CD4-positive, alpha-beta T cell (primary cell): ENCODE results near the gene ORMDL2. TPM values are rescaled to one million over a fixed set of nuclear protein-coding genes. Genes with fewer than 3 reads are reported as not detected.

Experiments
- ATAC-seq: fragments of 200-7000 bp; cut with Tn5 transposase; one replicate; pipeline ENCODE4 v1.10.0; 2022; ENCODE audit warnings: mild to moderate bottlenecking; ENCODE audit not compliant: poor library complexity
- CTCF ChIA-PET: fragments of 350-600 bp; sonication (Branson Sonifier 250); formaldehyde crosslinking; loops from one replicate; lab custom pipeline; 2021; ENCODE audit warnings: antibody characterized with exemption, inconsistent platforms; lab: Charles Lee
- POLR2A ChIA-PET: fragments of 350-600 bp; sonication (Branson Sonifier 250); formaldehyde crosslinking; loops from one replicate; lab custom pipeline; 2021; ENCODE audit warnings: antibody characterized with exemption, inconsistent platforms; lab: Charles Lee
- DNase-seq, 14 experiments: peaks; one replicate each; pipeline ENCODE4 v3.0.0-alpha.2; 2013 to 2020; ENCODE audit warnings: mixed read lengths in 2 of 14
- H3K27ac ChIP-seq, 2 donors: one replicate each; pipeline versions ENCODE4 v1.5.1 to v1.7.0; 2013; ENCODE audit warnings: low read length in 2 of 2, low read depth in 1 of 2, mild to moderate bottlenecking in 1 of 2
- H3K27me3 ChIP-seq, 2 experiments: 1 replicate in 1 of 2; 2 replicates in 1 of 2; pipeline versions ENCODE4 v1.6.1 to v1.7.0; 2013; ENCODE audit warnings: low read length in 2 of 2, control low read depth in 1 of 2, mild to moderate bottlenecking in 1 of 2, moderate library complexity in 1 of 2; ENCODE audit not compliant: insufficient read depth in 2 of 2, control insufficient read depth in 1 of 2
- H3K36me3 ChIP-seq: one replicate; pipeline ENCODE4 v1.6.1; 2013; ENCODE audit warnings: low read length, control low read depth; ENCODE audit not compliant: insufficient read depth
- H3K4me1 ChIP-seq: one replicate; pipeline ENCODE4 v1.6.1; 2013; ENCODE audit warnings: low read length, control low read depth; ENCODE audit not compliant: insufficient read depth
- H3K4me3 ChIP-seq: one replicate; pipeline ENCODE4 v1.5.1; 2013; ENCODE audit warnings: mild to moderate bottlenecking, low read length, moderate library complexity
- H3K9me3 ChIP-seq, 2 experiments: 1 replicate in 1 of 2; 2 replicates in 1 of 2; pipeline versions ENCODE4 v1.6.1 to v1.7.0; 2013; ENCODE audit warnings: low read length in 2 of 2, mild to moderate bottlenecking in 2 of 2, control low read depth in 1 of 2, moderate library complexity in 1 of 2; ENCODE audit not compliant: control insufficient read depth in 1 of 2, insufficient read depth in 1 of 2
- H3K27ac Mint-ChIP-seq: one replicate; pipeline ENCODE4 v1.8.0; 2020; ENCODE audit warnings: mixed read lengths
- H3K27me3 Mint-ChIP-seq: one replicate; pipeline ENCODE4 v1.8.0; 2021; ENCODE audit warnings: mixed read lengths
- H3K36me3 Mint-ChIP-seq: one replicate; pipeline ENCODE4 v1.8.0; 2021; ENCODE audit warnings: low read depth, mixed read lengths
- H3K4me1 Mint-ChIP-seq: one replicate; pipeline ENCODE4 v1.8.0; 2021; ENCODE audit warnings: low read depth, mixed read lengths
- H3K4me3 Mint-ChIP-seq: one replicate; pipeline ENCODE4 v1.8.0; 2020; ENCODE audit warnings: mild to moderate bottlenecking, mixed read lengths
- H3K9me3 Mint-ChIP-seq: one replicate; pipeline ENCODE4 v1.8.0; 2020; ENCODE audit warnings: mixed read lengths
- intact Hi-C, 2 experiments: fragments of 100-400 bp; cut with DNase I in 1 of 2; cut with micrococcal nuclease in 1 of 2; formaldehyde crosslinking; loops; one replicate each; pipeline versions ENCODE4 v1.15.1 to v1.9.0; 2023 to 2025; cut with DNase I, micrococcal nuclease
- total RNA-seq, 174 experiments: library from RNA in 2 of 174; stranded (reverse) in 2 of 174; gene quantifications; one replicate each; pipeline ENCODE4 v1.2.3 and lab custom pipeline; 2021 to 2026
- TF ChIP-seq, protein P1 (sequence below): fragments of 200-600 bp; IDR thresholded peaks from one replicate; pipeline ENCODE4 v1.8.0; 2022; ENCODE audit warnings: antibody characterized with exemption, mild to moderate bottlenecking

Gene ORMDL2
- total RNA-seq, 2 experiments from 2014 or later = 13.0 to 14.9 TPM

DNA sequence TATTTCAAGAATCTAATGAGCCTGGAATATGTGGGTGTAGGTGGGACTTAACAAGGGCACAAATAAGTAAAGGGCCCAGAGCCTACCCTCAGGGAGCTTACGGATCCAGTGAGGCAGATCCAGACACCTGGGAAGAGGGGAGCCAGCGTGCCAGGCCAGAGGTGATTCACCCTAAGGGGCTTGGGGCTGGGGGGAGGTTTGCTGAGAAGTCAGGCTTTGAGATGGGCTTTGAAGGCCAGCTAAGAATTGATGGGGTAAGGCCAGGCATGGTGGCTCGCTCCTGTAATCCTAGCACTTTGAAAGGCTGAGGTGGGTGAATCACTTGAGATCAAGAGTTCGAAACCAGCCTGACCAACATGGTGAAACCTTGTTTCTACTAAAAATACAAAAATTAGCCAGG is 25.6 kb downstream of the ORMDL2 start:
- Histone ChIP-seq H3K27me3 (no peaks in the 10 kb centered on the region), H3K4me3 (no peak overlapping the region), H3K36me3 (no peaks in the 10 kb centered on the region), H3K27ac (no peak overlapping the region), H3K4me1 (peaks cover 6% of the 10 kb centered on the region), H3K9me3 (no peaks in the 10 kb centered on the region)
- no peaks in the 10 kb centered on the region for H3K9me3 Mint-ChIP-seq
- no peak overlapping the region for H3K4me3 Mint-ChIP-seq
- peaks cover 4% of the 10 kb centered on the region for H3K4me1 Mint-ChIP-seq
- no peaks in the 10 kb centered on the region for H3K27me3 Mint-ChIP-seq
- ATAC-seq (no peak), DNase-seq (no peak)
- no peak overlapping the region for H3K27ac Mint-ChIP-seq
- ChIA-PET CTCF (no interaction called here), POLR2A (no interaction called here)
- TF ChIP-seq, protein P1, sequence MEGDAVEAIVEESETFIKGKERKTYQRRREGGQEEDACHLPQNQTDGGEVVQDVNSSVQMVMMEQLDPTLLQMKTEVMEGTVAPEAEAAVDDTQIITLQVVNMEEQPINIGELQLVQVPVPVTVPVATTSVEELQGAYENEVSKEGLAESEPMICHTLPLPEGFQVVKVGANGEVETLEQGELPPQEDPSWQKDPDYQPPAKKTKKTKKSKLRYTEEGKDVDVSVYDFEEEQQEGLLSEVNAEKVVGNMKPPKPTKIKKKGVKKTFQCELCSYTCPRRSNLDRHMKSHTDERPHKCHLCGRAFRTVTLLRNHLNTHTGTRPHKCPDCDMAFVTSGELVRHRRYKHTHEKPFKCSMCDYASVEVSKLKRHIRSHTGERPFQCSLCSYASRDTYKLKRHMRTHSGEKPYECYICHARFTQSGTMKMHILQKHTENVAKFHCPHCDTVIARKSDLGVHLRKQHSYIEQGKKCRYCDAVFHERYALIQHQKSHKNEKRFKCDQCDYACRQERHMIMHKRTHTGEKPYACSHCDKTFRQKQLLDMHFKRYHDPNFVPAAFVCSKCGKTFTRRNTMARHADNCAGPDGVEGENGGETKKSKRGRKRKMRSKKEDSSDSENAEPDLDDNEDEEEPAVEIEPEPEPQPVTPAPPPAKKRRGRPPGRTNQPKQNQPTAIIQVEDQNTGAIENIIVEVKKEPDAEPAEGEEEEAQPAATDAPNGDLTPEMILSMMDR = no peak
- H3K36me3 Mint-ChIP-seq = no peaks in the 10 kb centered on the region
- intact Hi-C loops = no loop called here

DNA sequence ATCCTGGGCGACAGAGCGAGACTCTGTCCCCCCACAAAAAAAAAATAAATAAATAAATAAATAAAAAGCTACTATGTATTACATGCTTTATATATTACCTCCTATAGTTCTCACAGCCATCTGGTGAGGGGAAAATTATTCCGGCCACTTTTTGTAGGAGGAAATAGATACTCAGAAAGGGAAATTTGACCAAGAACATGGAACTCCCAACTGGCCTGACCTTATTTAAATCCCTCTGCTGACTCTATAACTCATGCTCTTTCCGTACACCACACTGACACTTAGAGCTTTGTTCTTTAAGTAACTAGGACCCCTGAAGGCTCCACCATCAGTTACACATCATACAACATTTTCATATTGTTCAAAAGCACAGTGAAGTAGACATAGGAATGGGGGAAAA is 27.1 kb downstream of the ORMDL2 start:
- Histone ChIP-seq H3K27ac (no peak overlapping the region), H3K4me1 (peaks cover 6% of the 10 kb centered on the region), H3K36me3 (no peaks in the 10 kb centered on the region), H3K27me3 (no peaks in the 10 kb centered on the region), H3K9me3 (no peaks in the 10 kb centered on the region), H3K4me3 (no peak overlapping the region)
- Mint-ChIP-seq H3K4me3 (no peak overlapping the region), H3K9me3 (no peaks in the 10 kb centered on the region), H3K27me3 (no peaks in the 10 kb centered on the region), H3K27ac (no peak overlapping the region), H3K36me3 (no peaks in the 10 kb centered on the region), H3K4me1 (peaks cover 4% of the 10 kb centered on the region)
- DNase-seq (no peak), ATAC-seq (no peak)
- CTCF ChIA-PET = no interaction called here
- TF ChIP-seq, protein P1 = no peak
- POLR2A ChIA-PET = no interaction called here
- intact Hi-C loops = no loop called here

DNA sequence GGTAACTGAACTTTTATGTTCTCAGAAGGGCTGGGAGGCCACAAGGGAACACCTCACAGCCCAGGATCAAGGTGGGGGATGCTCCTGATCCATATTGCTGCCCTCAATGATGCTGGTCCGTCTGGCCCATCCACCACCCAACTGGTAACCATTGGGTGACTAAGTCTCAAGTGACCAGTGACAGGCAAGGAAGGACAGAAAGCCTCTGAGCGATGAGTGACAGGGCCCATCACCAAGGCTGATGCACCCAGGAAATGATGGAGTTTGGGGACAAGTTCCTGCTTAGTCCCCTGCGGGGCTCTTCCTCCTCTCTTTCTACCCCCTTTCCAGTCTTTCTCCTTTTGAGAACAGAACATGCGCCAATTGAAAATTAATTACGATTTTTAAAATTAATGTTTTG is 27.5 kb downstream of the ORMDL2 start:
- no peaks in the 10 kb centered on the region for H3K9me3 ChIP-seq
- no peaks in the 10 kb centered on the region for H3K36me3 ChIP-seq
- H3K27ac ChIP-seq = no peak overlapping the region
- no peaks in the 10 kb centered on the region for H3K36me3 Mint-ChIP-seq
- H3K27ac Mint-ChIP-seq = no peak overlapping the region
- POLR2A ChIA-PET = no interaction called here
- peaks cover 0 to 2% of the 10 kb centered on the region in 2 experiments for H3K27me3 ChIP-seq
- TF ChIP-seq, protein P1 = no peak
- ATAC-seq = no peak
- H3K4me3 ChIP-seq = no peak overlapping the region
- CTCF ChIA-PET = no interaction called here
- H3K9me3 Mint-ChIP-seq = no peaks in the 10 kb centered on the region
- peaks cover 4% of the 10 kb centered on the region for H3K4me1 Mint-ChIP-seq
- DNase-seq = peak in 2 of 14 experiments; percentile 37 to 47
- H3K4me1 ChIP-seq = peaks cover 6% of the 10 kb centered on the region
- no peak overlapping the region for H3K4me3 Mint-ChIP-seq
- no peaks in the 10 kb centered on the region for H3K27me3 Mint-ChIP-seq
- intact Hi-C loops = no loop called here
